ENCODE results near the gene EPS8L2. TPM values are rescaled to one million over a fixed set of nuclear protein-coding genes. Genes with fewer than 3 reads are reported as not detected.
A peak's percentile ranks its signal among the peaks of the same experiment; 100 is the strongest.

Gene EPS8L2
- total RNA-seq, result 1,000 to 10,000 TPM in 1 of 4 donors, 100 to 1,000 TPM in 3; 257 to 1,130 (median 322) TPM

DNA sequence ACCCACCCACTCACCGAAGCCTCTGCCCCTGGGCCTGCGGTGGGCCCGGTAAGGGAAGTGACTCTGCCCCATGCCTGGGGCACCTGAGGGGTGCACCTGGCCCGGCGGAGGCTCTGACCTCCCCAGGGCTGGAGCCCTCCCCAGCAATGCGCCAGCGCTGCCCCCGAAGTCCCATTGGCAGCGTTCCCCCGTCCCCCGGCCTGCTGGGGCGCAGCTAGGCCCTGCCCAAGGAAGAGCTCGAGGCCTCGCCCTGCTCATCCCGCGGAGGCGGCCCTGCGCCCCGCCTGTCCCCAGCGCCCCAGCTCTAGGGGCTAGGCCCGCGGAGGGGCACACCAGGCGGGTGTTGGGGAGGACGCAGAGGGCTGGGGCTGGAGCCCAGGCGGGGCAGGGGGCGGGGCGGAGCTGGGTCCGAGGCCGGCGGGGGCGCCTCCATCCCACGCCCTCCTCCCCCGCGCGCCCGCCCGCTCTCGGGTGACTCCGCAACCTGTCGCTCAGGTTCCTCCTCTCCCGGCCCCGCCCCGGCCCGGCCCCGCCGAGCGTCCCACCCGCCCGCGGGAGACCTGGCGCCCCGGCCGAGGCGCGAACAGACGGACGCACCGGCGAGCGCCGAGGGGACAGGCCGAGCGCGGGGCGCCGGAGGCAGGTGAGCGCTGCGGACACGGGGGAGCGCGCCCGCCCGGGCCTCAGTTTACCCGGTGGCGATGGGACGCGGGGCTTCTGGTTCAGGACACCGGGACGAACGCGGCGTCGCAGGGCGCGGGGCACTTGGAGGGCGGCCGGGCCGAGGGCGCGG, at the start of gene EPS8L2:
EPS8L2 (plus strand) TSS at position 586 of the 793 bp plus-strand sequence. CDS start 3,177 bp downstream, outside the sequence.
- peaks cover 10% of the 10 kb centered on the region for H3K27me3 ChIP-seq
- intact Hi-C loops (cut with DNase I; ENCODE audit: low total_unique reads), result no loop called here
- peaks cover 23 to 73% (median 63%) of the 10 kb centered on the region in 4 donors for H3K4me1 ChIP-seq
- WGBS, 2 donors (ENCODE audit: low coverage in 1 of 2), result 26% methylated on average over 21 of the region's 90 CpGs; no CpG with 5 or more reads in 1 of the 2 donors
- H3K9me3 ChIP-seq, result no peaks in the 10 kb centered on the region
- TF ChIP-seq POLR2A (IDR thresholded peaks at IDR 0.05) (no peak), EP300 (IDR thresholded peaks at IDR 0.05; ENCODE audit: low read depth) (no peak), POLR2AphosphoS5 (IDR thresholded peaks at IDR 0.05) (no peak)
- TF ChIP-seq, protein P1, sequence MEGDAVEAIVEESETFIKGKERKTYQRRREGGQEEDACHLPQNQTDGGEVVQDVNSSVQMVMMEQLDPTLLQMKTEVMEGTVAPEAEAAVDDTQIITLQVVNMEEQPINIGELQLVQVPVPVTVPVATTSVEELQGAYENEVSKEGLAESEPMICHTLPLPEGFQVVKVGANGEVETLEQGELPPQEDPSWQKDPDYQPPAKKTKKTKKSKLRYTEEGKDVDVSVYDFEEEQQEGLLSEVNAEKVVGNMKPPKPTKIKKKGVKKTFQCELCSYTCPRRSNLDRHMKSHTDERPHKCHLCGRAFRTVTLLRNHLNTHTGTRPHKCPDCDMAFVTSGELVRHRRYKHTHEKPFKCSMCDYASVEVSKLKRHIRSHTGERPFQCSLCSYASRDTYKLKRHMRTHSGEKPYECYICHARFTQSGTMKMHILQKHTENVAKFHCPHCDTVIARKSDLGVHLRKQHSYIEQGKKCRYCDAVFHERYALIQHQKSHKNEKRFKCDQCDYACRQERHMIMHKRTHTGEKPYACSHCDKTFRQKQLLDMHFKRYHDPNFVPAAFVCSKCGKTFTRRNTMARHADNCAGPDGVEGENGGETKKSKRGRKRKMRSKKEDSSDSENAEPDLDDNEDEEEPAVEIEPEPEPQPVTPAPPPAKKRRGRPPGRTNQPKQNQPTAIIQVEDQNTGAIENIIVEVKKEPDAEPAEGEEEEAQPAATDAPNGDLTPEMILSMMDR (IDR thresholded peaks at IDR 0.05), result no peak
- H3K4me3 ChIP-seq, result peak within 1 kb of the TSS; percentile 47 to 73 (median 66)
- DNase-seq, result peak; percentile 89
- in situ Hi-C loops (cut with MboI; ENCODE audit: low pct_ligation_motif_present in 1 of 4, low pct_unique_long_range_greater_than_20kb in 1 of 4, low sequenced_read_pairs in 3 of 4), result no loop called here
- H3K27ac ChIP-seq, result peak within 1 kb of the TSS; percentile 92 to 94 (median 94)
- H3K36me3 ChIP-seq, result peaks cover 0 to 5% (median 0%) of the 10 kb centered on the region in 4 donors

DNA sequence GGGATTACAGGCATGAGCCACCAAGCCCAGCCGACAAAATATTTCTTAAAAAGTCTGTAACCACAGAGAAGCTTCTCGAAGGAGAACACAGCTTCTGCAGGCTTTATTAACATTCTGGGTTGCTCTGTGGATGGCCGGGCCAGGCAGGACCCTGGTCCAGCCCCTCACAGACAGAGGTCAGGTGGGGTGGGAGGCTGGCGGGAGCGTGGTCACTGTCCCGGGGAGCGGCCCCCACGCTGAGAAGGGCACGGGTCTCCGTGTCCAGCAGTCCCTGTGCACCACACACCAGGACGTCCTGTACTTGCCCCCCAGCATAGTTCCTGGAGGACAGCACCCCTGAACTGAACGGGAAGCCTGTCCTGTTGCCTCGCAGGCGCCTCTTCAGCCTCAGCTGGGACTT, 49.6 kb upstream of the EPS8L2 start:
- no peak overlapping the region for H3K4me3 ChIP-seq
- H3K9me3 ChIP-seq, result no peaks in the 10 kb centered on the region
- DNase-seq, result no peak
- H3K27ac ChIP-seq, result no peak overlapping the region
- no peaks in the 10 kb centered on the region for H3K36me3 ChIP-seq
- in situ Hi-C loops (cut with MboI; ENCODE audit: low pct_ligation_motif_present in 1 of 4, low pct_unique_long_range_greater_than_20kb in 1 of 4, low sequenced_read_pairs in 3 of 4), result no loop called here
- no peaks in the 10 kb centered on the region for H3K27me3 ChIP-seq
- TF ChIP-seq POLR2A (IDR thresholded peaks at IDR 0.05) (no peak), POLR2AphosphoS5 (IDR thresholded peaks at IDR 0.05) (no peak), EP300 (IDR thresholded peaks at IDR 0.05; ENCODE audit: low read depth) (no peak)
- TF ChIP-seq, protein P1 (IDR thresholded peaks at IDR 0.05), result no peak
- intact Hi-C loops (cut with DNase I; ENCODE audit: low total_unique reads), result no loop called here
- peaks cover 0 to 17% (median 7%) of the 10 kb centered on the region in 4 donors for H3K4me1 ChIP-seq
- WGBS, 2 donors (ENCODE audit: low coverage in 1 of 2), result 93 to 95% methylated on average over 4 to 11 of the region's 14 CpGs

DNA sequence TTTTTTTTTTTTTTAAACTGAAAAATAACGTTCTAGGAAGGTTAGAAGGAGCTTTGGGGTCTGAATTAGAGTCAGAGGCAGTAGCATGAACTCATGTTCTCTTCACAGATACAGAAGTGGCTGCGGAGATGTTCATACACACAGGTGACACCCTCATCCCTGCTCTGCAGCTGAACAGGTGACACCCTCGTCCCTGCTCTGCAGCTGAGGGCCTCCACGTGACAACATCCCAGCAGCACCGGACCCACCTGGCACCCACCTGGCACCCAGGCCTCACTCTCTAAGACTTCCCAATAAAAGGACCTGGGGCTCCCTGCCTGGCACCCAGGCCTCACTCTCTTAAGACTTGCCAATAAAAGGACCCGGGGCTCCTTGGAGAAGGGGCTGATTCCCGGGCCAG, 49.2 kb upstream of the EPS8L2 start:
- peaks cover 0 to 17% (median 7%) of the 10 kb centered on the region in 4 donors for H3K4me1 ChIP-seq
- TF ChIP-seq POLR2AphosphoS5 (IDR thresholded peaks at IDR 0.05) (no peak), POLR2A (IDR thresholded peaks at IDR 0.05) (no peak), EP300 (IDR thresholded peaks at IDR 0.05; ENCODE audit: low read depth) (no peak)
- no peaks in the 10 kb centered on the region for H3K9me3 ChIP-seq
- no peak overlapping the region for H3K27ac ChIP-seq
- no peaks in the 10 kb centered on the region for H3K27me3 ChIP-seq
- whole genome bisulfite sequencing, 2 donors (ENCODE audit: low coverage in 1 of 2), result 86 to 88% methylated on average over 2 to 7 of the region's 7 CpGs
- DNase-seq, result no peak
- no peak overlapping the region for H3K4me3 ChIP-seq
- intact Hi-C loops (cut with DNase I; ENCODE audit: low total_unique reads) (no loop called here), in situ Hi-C loops (cut with MboI; ENCODE audit: low pct_ligation_motif_present in 1 of 4, low pct_unique_long_range_greater_than_20kb in 1 of 4, low sequenced_read_pairs in 3 of 4) (no loop called here)
- H3K36me3 ChIP-seq, result no peaks in the 10 kb centered on the region

DNA sequence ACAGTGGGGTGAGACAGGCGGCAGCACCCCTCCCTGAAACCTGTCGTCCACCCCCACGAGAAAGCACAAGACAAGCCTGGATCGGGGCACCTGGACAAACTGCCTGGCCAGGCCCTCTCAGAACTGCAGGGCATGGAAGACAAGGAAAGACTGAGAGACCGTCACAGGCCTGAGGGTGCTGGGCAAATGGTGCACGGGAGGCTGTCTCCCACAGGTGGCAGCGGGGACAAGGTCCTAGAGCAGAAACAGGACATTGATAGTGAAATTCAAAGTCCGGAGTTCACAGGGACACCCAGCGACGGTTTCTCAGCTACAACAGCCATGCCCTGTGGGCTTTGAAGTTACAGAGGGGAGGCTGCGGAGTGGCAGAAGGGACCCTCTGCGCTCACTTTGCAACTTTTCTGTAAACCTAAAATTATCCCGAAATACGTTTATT, 48.3 kb upstream of the EPS8L2 start:
- H3K36me3 ChIP-seq, result no peaks in the 10 kb centered on the region
- 81 to 88% methylated on average over 8 to 14 of the region's 14 CpGs for WGBS, 2 donors (ENCODE audit: low coverage in 1 of 2)
- no peaks in the 10 kb centered on the region for H3K27me3 ChIP-seq
- TF ChIP-seq POLR2A (IDR thresholded peaks at IDR 0.05) (no peak), EP300 (IDR thresholded peaks at IDR 0.05; ENCODE audit: low read depth) (no peak)
- TF ChIP-seq, protein P1 (IDR thresholded peaks at IDR 0.05), result peak in 1 of 5 experiments; percentile 8
- in situ Hi-C loops (cut with MboI; ENCODE audit: low pct_ligation_motif_present in 1 of 4, low pct_unique_long_range_greater_than_20kb in 1 of 4, low sequenced_read_pairs in 3 of 4), result no loop called here
- intact Hi-C loops (cut with DNase I; ENCODE audit: low total_unique reads), result no loop called here
- H3K27ac ChIP-seq, result no peak overlapping the region
- H3K9me3 ChIP-seq, result no peaks in the 10 kb centered on the region
- H3K4me3 ChIP-seq, result no peak overlapping the region
- H3K4me1 ChIP-seq, result peaks cover 0 to 17% (median 8%) of the 10 kb centered on the region in 4 donors
- no peak for DNase-seq
